ENCODE measurements around the gene AKAP13. TPM values are rescaled to one million over a fixed set of nuclear protein-coding genes. Genes with fewer than 3 reads are reported as not detected.
A peak's percentile ranks its signal among the peaks of the same experiment; 100 is the strongest.
"Not testable (repeated sequence)": the region's sequence is repeated elsewhere in the genome, so short reads cannot be mapped to it uniquely, and the experiment has no call there.

Gene AKAP13
- total RNA-seq, 4 donors from 2014 or later, result 189 to 405 (median 244) TPM

GRCh38 chr15:85350395-85350794 lies 30.0 kb upstream of the AKAP13 start:
- peak overlapping the region in 1 of 3 donors; percentile 70 for H3K27ac ChIP-seq
- no peak overlapping the region for H3K4me3 ChIP-seq (replicated peaks in 1 of 3)
- no peaks in the 10 kb centered on the region for H3K27me3 ChIP-seq
- no peak for DNase-seq
- TF ChIP-seq CTCF (IDR thresholded peaks at IDR 0.05) (no peak), POLR2A (IDR thresholded peaks at IDR 0.05) (no peak)
- peaks cover 31 to 48% of the 10 kb centered on the region in 2 donors for H3K4me1 ChIP-seq
- H3K36me3 ChIP-seq, result no peaks in the 10 kb centered on the region
- intact Hi-C loops (cut with DNase I), result no loop called here
- H3K9me3 ChIP-seq, result no peaks in the 10 kb centered on the region
- WGBS, 2 donors, result 81 to 87% methylated on average over 3 of the region's 3 CpGs

GRCh38 chr15:85351501-85351900 lies 28.9 kb upstream of the AKAP13 start:
- Histone ChIP-seq H3K4me1 (peaks cover 31 to 44% of the 10 kb centered on the region in 2 donors), H3K27ac (peak overlapping the region; percentile 42 to 70 (median 70))
- 49 to 52% methylated on average over 8 of the region's 8 CpGs for WGBS, 2 donors
- intact Hi-C loops (cut with DNase I); H3K4me3 ChIP-seq (replicated peaks in 1 of 3); H3K36me3 ChIP-seq; H3K9me3 ChIP-seq; H3K27me3 ChIP-seq: not testable (repeated sequence)
- DNase-seq, result peak; percentile 63 to 65

- TF ChIP-seq POLR2A (IDR thresholded peaks at IDR 0.05) (no peak), CTCF (IDR thresholded peaks at IDR 0.05) (no peak)
- DNase-seq, result no peak
- intact Hi-C loops (cut with DNase I), result no loop called here
- Histone ChIP-seq H3K9me3 (no peaks in the 10 kb centered on the region), H3K4me1 (peaks cover 31 to 39% of the 10 kb centered on the region in 2 donors), H3K27me3 (no peaks in the 10 kb centered on the region), H3K4me3 (replicated peaks in 1 of 3) (no peak overlapping the region), H3K27ac (peak overlapping the region; percentile 4 to 70 (median 8)), H3K36me3 (no peaks in the 10 kb centered on the region)
- 81 to 86% methylated on average over 4 of the region's 4 CpGs for WGBS, 2 donors
Measured at GRCh38 chr15:85351965-85352364, 28.4 kb upstream of the AKAP13 start.

- no peaks in the 10 kb centered on the region for H3K9me3 ChIP-seq
- H3K27me3 ChIP-seq, result no peaks in the 10 kb centered on the region
- intact Hi-C loops (cut with DNase I), result no loop called here
- DNase-seq, result no peak
- peaks cover 26 to 38% of the 10 kb centered on the region in 2 donors for H3K4me1 ChIP-seq
- no peak overlapping the region for H3K4me3 ChIP-seq (replicated peaks in 1 of 3)
- H3K36me3 ChIP-seq, result no peaks in the 10 kb centered on the region
- H3K27ac ChIP-seq, result no peak overlapping the region
- TF ChIP-seq CTCF (IDR thresholded peaks at IDR 0.05) (no peak), POLR2A (IDR thresholded peaks at IDR 0.05) (no peak)
Measured at GRCh38 chr15:85353516-85353915, 26.9 kb upstream of the AKAP13 start.

- WGBS, 2 donors, result 50 to 63% methylated on average over 4 of the region's 4 CpGs
- Histone ChIP-seq H3K4me1 (peaks cover 23 to 35% of the 10 kb centered on the region in 2 donors), H3K36me3 (no peaks in the 10 kb centered on the region), H3K27ac (no peak overlapping the region), H3K27me3 (no peaks in the 10 kb centered on the region), H3K9me3 (no peaks in the 10 kb centered on the region), H3K4me3 (replicated peaks in 1 of 3) (no peak overlapping the region)
- no peak for DNase-seq
- no peak for TF ChIP-seq CTCF (IDR thresholded peaks at IDR 0.05)
- no peak for TF ChIP-seq POLR2A (IDR thresholded peaks at IDR 0.05)
- intact Hi-C loops (cut with DNase I), result no loop called here
Measured at GRCh38 chr15:85354461-85354860, 25.9 kb upstream of the AKAP13 start.

- Histone ChIP-seq H3K9me3 (no peaks in the 10 kb centered on the region), H3K27me3 (no peaks in the 10 kb centered on the region), H3K4me1 (peaks cover 20 to 30% of the 10 kb centered on the region in 2 donors), H3K4me3 (replicated peaks in 1 of 3) (no peak overlapping the region), H3K36me3 (no peaks in the 10 kb centered on the region), H3K27ac (no peak overlapping the region)
- TF ChIP-seq CTCF (IDR thresholded peaks at IDR 0.05), result no peak
- TF ChIP-seq POLR2A (IDR thresholded peaks at IDR 0.05), result no peak
- intact Hi-C loops (cut with DNase I), result no loop called here
- 88 to 91% methylated on average over 4 of the region's 4 CpGs for WGBS, 2 donors
- no peak for DNase-seq
Measured at GRCh38 chr15:85354948-85355347, 25.5 kb upstream of the AKAP13 start.
